NK-92 (cell line): ENCODE measurements around the gene ELP2.
"Not testable (repeated sequence)": the region's sequence is repeated elsewhere in the genome, so short reads cannot be mapped to it uniquely, and the experiment has no call there.

Source experiments
- DNase-seq: peaks from one replicate; lab custom pipeline; 2025; ENCODE audit not compliant: unreplicated experiment; lab: John Stamatoyannopoulos, UW

The ELP2 gene

GRCh38 chr18:36158266-36158867 lies 28.7 kb downstream of the ELP2 start:
- DNase-seq, result no peak

- DNase-seq, result no peak
Observed at GRCh38 chr18:36160959-36161371, 31.3 kb downstream of the ELP2 start.

- DNase-seq, result no peak
Observed at GRCh38 chr18:36162981-36163380, 33.3 kb downstream of the ELP2 start.

GRCh38 chr18:36167692-36168218 lies 38.1 kb downstream of the ELP2 start:
- no peak for DNase-seq

- DNase-seq, result not testable (repeated sequence)
Observed at GRCh38 chr18:36168296-36168695, 38.6 kb downstream of the ELP2 start.

GRCh38 chr18:36169938-36170337 lies 40.2 kb downstream of the ELP2 start:
- no peak for DNase-seq

GRCh38 chr18:36175481-36175880 lies 45.8 kb downstream of the ELP2 start:
- DNase-seq, result no peak

- no peak for DNase-seq
Observed at GRCh38 chr18:36176177-36176584, 46.5 kb downstream of the ELP2 start.

GRCh38 chr18:36176711-36177110 lies 47.0 kb downstream of the ELP2 start:
- DNase-seq, result no peak

GRCh38 chr18:36177913-36178312 lies 48.2 kb downstream of the ELP2 start:
- DNase-seq, result no peak

- no peak for DNase-seq
Observed at GRCh38 chr18:36179562-36180355, 50.1 kb downstream of the ELP2 start.

- no peak for DNase-seq
Observed at GRCh38 chr18:36181441-36181840, 51.7 kb downstream of the ELP2 start.

- DNase-seq, result no peak
Observed at GRCh38 chr18:36181898-36182506, 52.3 kb downstream of the ELP2 start.

GRCh38 chr18:36183033-36183432 lies 53.3 kb downstream of the ELP2 start:
- DNase-seq, result no peak

- no peak for DNase-seq
Observed at GRCh38 chr18:36183987-36184386, 54.3 kb downstream of the ELP2 start.

GRCh38 chr18:36185157-36185556 lies 55.5 kb downstream of the ELP2 start:
- DNase-seq, result no peak

- no peak for DNase-seq
Observed at GRCh38 chr18:36185901-36186460, 56.3 kb downstream of the ELP2 start.

- DNase-seq, result no peak
Observed at GRCh38 chr18:36186461-36187192, 56.9 kb downstream of the ELP2 start.

- no peak for DNase-seq
Observed at GRCh38 chr18:36187193-36187825, 57.6 kb downstream of the ELP2 start, which contains the start of gene MOCOS. Gene MOCOS, plus strand, starts transcription at chr18:36187497. Its CDS starts 43 bp downstream, at chr18:36187540.
